Right renal cortex interstitium (tissue), 3 donors: ENCODE measurements around the gene EZH1. TPM values are rescaled to one million over a fixed set of nuclear protein-coding genes. Genes with fewer than 3 reads are reported as not detected.
A peak's percentile ranks its signal among the peaks of the same experiment; 100 is the strongest.

Source experiments
- DNase-seq, 3 donors: peaks; one replicate each; pipeline ENCODE4 v3.0.0-alpha.2; 2013; ENCODE audit warnings: low read depth in 3 of 3, low spot score in 2 of 3
- polyA plus RNA-seq, 3 donors: library from polyadenylated mRNA; unstranded; fragments of 120-200 nt; gene quantifications; one replicate each; pipeline ENCODE4 v1.2.1, GENCODE V29; 2013; ENCODE audit not compliant: insufficient read length in 3 of 3

EZH1 gene
- polyA plus RNA-seq, 3 donors, result 37.3 to 44.1 (median 40.8) TPM

GRCh38 chr17:42725143-42725542, 19.7 kb downstream of the EZH1 start:
- no peak for DNase-seq

GRCh38 chr17:42723636-42724035, 21.2 kb downstream of the EZH1 start:
- no peak for DNase-seq

GRCh38 chr17:42720996-42721583, 23.8 kb downstream of the EZH1 start:
- DNase-seq, result peak; percentile 41 to 62 (median 51)

GRCh38 chr17:42709561-42709960, 35.3 kb downstream of the EZH1 start:
- no peak for DNase-seq

GRCh38 chr17:42708588-42708987, 36.3 kb downstream of the EZH1 start:
- no peak for DNase-seq

- no peak for DNase-seq
Observed at GRCh38 chr17:42706732-42707131, 38.1 kb downstream of the EZH1 start.

GRCh38 chr17:42704837-42705494, 39.9 kb downstream of the EZH1 start:
- no peak for DNase-seq

- no peak for DNase-seq
Observed at GRCh38 chr17:42704490-42704836, 40.4 kb downstream of the EZH1 start.

GRCh38 chr17:42702446-42702845, 42.4 kb downstream of the EZH1 start:
- no peak for DNase-seq

- DNase-seq, result no peak
Observed at GRCh38 chr17:42700586-42701289, 44.1 kb downstream of the EZH1 start.

GRCh38 chr17:42699415-42699740, 45.5 kb downstream of the EZH1 start:
- DNase-seq, result no peak

GRCh38 chr17:42698736-42699414, 46.0 kb downstream of the EZH1 start:
- DNase-seq, result no peak

- DNase-seq, result no peak
Observed at GRCh38 chr17:42697108-42697811, 47.6 kb downstream of the EZH1 start.

GRCh38 chr17:42695500-42695899, 49.3 kb downstream of the EZH1 start:
- DNase-seq, result no peak

- DNase-seq, result no peak
Observed at GRCh38 chr17:42694524-42694923, 50.3 kb downstream of the EZH1 start.

GRCh38 chr17:42692489-42692888, 52.4 kb downstream of the EZH1 start:
- no peak for DNase-seq

GRCh38 chr17:42691021-42691545, 53.8 kb downstream of the EZH1 start:
- DNase-seq, result no peak

- DNase-seq, result no peak
Observed at GRCh38 chr17:42690596-42690995, 54.2 kb downstream of the EZH1 start.

- DNase-seq, result no peak
Observed at GRCh38 chr17:42687707-42688320, 57.0 kb downstream of the EZH1 start.

GRCh38 chr17:42686520-42687128, 58.2 kb downstream of the EZH1 start:
- no peak for DNase-seq
